SH-SY5Y (cell line): ENCODE data around the gene RRP12.

ENCODE experiments used
- GATA2 ChIP-seq: IDR thresholded peaks from 2 replicates; pipeline ENCODE4 v1.6.1; 2011; ENCODE audit warnings: mild to moderate bottlenecking, low read depth, low read length
- GATA3 ChIP-seq: IDR thresholded peaks from 2 replicates; pipeline ENCODE4 v1.6.1; 2011; ENCODE audit warnings: low read depth, mild to moderate bottlenecking, low read length, moderate library complexity

DNA sequence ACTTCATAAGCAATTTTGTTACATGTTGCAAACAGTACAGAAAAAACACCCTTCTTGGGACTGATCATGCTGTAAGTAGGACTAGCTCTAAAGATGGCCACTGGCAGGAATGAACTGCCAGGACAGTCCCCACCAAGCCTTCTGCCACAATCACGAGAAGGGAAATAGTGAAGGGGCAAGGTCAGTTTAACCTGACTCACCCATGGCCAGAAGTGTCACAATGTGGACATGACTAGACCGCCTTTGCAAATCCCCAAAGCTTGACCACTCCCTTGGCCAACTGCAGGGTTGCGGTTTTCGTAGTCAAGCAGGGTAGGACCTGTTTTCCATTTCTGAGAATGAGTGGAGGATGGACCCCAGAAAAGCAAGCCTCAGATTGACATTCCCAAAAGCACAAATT, 47.2 kb downstream of the RRP12 start:
- TF ChIP-seq GATA2 (no peak), GATA3 (no peak)
